Measurements from ENCODE around the gene QRICH2.

DNA sequence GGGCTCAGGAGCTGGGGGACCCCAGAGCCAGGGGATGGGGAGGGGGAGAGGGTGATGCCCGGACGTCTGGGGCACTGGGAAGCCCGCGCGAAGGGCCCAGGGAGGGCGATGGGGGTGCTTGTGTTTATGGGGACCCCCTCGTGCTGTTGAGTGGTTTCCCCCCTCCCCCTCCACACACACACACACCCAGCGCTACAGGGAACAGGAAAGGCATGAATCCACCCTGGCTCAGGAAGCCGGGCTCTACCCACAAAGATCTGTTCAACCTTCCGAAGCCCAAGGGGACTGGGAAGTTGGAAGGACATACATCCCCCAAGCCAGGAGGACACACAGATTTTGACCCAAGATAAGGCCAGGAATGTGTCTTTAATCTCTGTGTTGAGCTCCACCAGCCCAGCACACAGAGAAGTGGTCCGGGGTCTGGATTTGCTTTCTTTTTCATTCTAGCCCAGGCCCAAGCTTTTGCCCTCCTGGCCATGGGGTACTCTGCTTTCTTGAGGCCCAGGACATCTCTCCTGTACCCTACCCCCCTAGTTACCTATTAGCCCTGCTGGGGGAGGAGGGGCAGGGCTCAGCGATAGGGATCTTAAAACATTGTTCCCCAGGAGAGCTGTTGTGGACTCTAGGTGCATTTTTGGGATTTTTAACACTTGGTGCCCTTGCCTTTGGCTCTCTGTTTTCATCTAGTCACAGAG is 41.7 kb downstream of the QRICH2 start:
- TF ChIP-seq, protein P1, sequence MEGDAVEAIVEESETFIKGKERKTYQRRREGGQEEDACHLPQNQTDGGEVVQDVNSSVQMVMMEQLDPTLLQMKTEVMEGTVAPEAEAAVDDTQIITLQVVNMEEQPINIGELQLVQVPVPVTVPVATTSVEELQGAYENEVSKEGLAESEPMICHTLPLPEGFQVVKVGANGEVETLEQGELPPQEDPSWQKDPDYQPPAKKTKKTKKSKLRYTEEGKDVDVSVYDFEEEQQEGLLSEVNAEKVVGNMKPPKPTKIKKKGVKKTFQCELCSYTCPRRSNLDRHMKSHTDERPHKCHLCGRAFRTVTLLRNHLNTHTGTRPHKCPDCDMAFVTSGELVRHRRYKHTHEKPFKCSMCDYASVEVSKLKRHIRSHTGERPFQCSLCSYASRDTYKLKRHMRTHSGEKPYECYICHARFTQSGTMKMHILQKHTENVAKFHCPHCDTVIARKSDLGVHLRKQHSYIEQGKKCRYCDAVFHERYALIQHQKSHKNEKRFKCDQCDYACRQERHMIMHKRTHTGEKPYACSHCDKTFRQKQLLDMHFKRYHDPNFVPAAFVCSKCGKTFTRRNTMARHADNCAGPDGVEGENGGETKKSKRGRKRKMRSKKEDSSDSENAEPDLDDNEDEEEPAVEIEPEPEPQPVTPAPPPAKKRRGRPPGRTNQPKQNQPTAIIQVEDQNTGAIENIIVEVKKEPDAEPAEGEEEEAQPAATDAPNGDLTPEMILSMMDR (IDR thresholded peaks at IDR 0.05): no peak
- TF ChIP-seq EP300 (IDR thresholded peaks at IDR 0.05) (no peak), POLR2A (IDR thresholded peaks at IDR 0.05) (no peak)

All from tibial nerve (tissue), 4 donors.